Uterus (tissue), 2 donors: Measurements from ENCODE around the gene GNAS-AS1.

ENCODE experiments used
- POLR2A ChIP-seq, 2 donors: fragments of 450-650 bp; IDR thresholded peaks; one replicate each; pipeline ENCODE4 v1.6.1; 2016; ENCODE audit warnings: antibody characterized with exemption in 2 of 2, mild to moderate bottlenecking in 1 of 2, moderate library complexity in 1 of 2
- TF ChIP-seq, protein P1 (sequence below), 4 experiments: fragments of 200-600 bp in 2 of 4; fragments of 450-650 bp in 2 of 4; sonication (generic) in 2 of 4; IDR thresholded peaks; one replicate each; pipeline ENCODE4 v1.5.1; 2016 to 2019; ENCODE audit warnings: antibody characterized with exemption in 4 of 4, mild to moderate bottlenecking in 2 of 4, moderate library complexity in 1 of 4

DNA sequence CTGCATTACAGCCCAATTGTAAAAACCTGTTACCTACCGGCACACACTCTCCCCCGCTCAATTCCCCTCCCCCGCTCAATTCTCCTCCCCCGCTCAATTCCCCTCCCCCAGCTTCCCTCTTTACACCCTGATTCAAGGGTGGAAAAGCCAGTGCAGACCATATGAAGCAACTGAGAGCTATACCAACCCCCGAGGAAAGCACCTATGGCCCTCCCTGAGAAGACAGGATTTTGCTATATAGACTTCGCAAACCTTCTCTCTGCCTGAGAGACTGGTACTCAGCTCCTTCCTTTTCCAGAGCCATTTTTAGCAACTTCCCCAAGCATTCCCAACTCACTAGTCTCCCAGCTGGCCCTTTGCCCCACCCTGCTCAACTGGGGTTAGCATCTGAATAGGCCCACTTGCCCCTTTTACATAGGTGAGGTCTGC, 7.6 kb downstream of the GNAS-AS1 start:
- TF ChIP-seq, protein P1, sequence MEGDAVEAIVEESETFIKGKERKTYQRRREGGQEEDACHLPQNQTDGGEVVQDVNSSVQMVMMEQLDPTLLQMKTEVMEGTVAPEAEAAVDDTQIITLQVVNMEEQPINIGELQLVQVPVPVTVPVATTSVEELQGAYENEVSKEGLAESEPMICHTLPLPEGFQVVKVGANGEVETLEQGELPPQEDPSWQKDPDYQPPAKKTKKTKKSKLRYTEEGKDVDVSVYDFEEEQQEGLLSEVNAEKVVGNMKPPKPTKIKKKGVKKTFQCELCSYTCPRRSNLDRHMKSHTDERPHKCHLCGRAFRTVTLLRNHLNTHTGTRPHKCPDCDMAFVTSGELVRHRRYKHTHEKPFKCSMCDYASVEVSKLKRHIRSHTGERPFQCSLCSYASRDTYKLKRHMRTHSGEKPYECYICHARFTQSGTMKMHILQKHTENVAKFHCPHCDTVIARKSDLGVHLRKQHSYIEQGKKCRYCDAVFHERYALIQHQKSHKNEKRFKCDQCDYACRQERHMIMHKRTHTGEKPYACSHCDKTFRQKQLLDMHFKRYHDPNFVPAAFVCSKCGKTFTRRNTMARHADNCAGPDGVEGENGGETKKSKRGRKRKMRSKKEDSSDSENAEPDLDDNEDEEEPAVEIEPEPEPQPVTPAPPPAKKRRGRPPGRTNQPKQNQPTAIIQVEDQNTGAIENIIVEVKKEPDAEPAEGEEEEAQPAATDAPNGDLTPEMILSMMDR (IDR thresholded peaks at IDR 0.05), result no peak
- no peak for TF ChIP-seq POLR2A (IDR thresholded peaks at IDR 0.05)
